ENCODE measurements around the gene TCF3. TPM values are rescaled to one million over a fixed set of nuclear protein-coding genes. Genes with fewer than 3 reads are reported as not detected.
"Not testable (repeated sequence)": the region's sequence is repeated elsewhere in the genome, so short reads cannot be mapped to it uniquely, and the experiment has no call there.

Gene TCF3
- total and polyA plus RNA-seq, 2 donors (not counting 1 experiment from before 2014, with no cell fraction given), result 39.3 to 54.7 TPM

GRCh38 chr19:1672769-1673644, 20.6 kb upstream of the TCF3 start:
- Histone ChIP-seq H3K9ac (ENCODE audit: insufficient read depth, low read length) (no peak overlapping the region), H3K4me3 (replicated peaks in 1 of 4; ENCODE audit: control extremely low read depth in 1 of 4, insufficient read depth in 1 of 4, low read depth in 3 of 4, low read length in 4 of 4) (no peak overlapping the region), H2AFZ (ENCODE audit: low read length) (no peak overlapping the region), H3K36me3 (ENCODE audit: control insufficient read depth, insufficient read depth, low read length) (no peaks in the 10 kb centered on the region), H3K27me3 (ENCODE audit: control insufficient read depth, insufficient read depth, low read length) (peaks cover 16% of the 10 kb centered on the region), H3K27ac (ENCODE audit: insufficient read depth, low read length) (no peak overlapping the region), H4K20me1 (ENCODE audit: control insufficient read depth, extremely low read depth, insufficient read depth, low read length) (no peaks in the 10 kb centered on the region), H3K9me3 (ENCODE audit: control insufficient read depth, insufficient read depth, low read depth, low read length) (no peaks in the 10 kb centered on the region), H3K79me2 (ENCODE audit: control insufficient read depth, insufficient read depth, low read length) (no peaks in the 10 kb centered on the region), H3K4me1 (ENCODE audit: control insufficient read depth, extremely low read depth, insufficient read depth, low read length) (no peaks in the 10 kb centered on the region), H3K4me2 (ENCODE audit: extremely low read depth, insufficient read depth, low read length) (no peak overlapping the region)
- TF ChIP-seq EZH2 (IDR thresholded peaks at IDR 0.05; ENCODE audit: low read length, missing control alignments) (peak; percentile 37), CTCF (conservative IDR thresholded peaks at IDR 0.05 in 1 of 2, IDR thresholded peaks at IDR 0.05 in 1 of 2; ENCODE audit: low read depth in 1 of 2, low read length in 2 of 2) (no peak)
- no peak for DNase-seq (ENCODE audit: low read depth in 2 of 2)

- no peaks in the 10 kb centered on the region for H3K79me2 ChIP-seq (ENCODE audit: control insufficient read depth, insufficient read depth, low read length)
- H3K4me2 ChIP-seq (ENCODE audit: extremely low read depth, insufficient read depth, low read length), result no peak overlapping the region
- H3K27ac ChIP-seq (ENCODE audit: insufficient read depth, low read length), result no peak overlapping the region
- H3K27me3 ChIP-seq (ENCODE audit: control insufficient read depth, insufficient read depth, low read length), result peaks cover 20% of the 10 kb centered on the region
- H4K20me1 ChIP-seq (ENCODE audit: control insufficient read depth, extremely low read depth, insufficient read depth, low read length), result no peaks in the 10 kb centered on the region
- DNase-seq (ENCODE audit: low read depth in 2 of 2), result peak; percentile 23 to 40
- no peak overlapping the region for H3K9ac ChIP-seq (ENCODE audit: insufficient read depth, low read length)
- no peaks in the 10 kb centered on the region for H3K4me1 ChIP-seq (ENCODE audit: control insufficient read depth, extremely low read depth, insufficient read depth, low read length)
- no peaks in the 10 kb centered on the region for H3K9me3 ChIP-seq (ENCODE audit: control insufficient read depth, insufficient read depth, low read depth, low read length)
- TF ChIP-seq EZH2 (IDR thresholded peaks at IDR 0.05; ENCODE audit: low read length, missing control alignments), result no peak
- TF ChIP-seq CTCF (conservative IDR thresholded peaks at IDR 0.05 in 1 of 2, IDR thresholded peaks at IDR 0.05 in 1 of 2; ENCODE audit: low read depth in 1 of 2, low read length in 2 of 2), result peak; percentile 69 to 73
- H2AFZ ChIP-seq (ENCODE audit: low read length), result no peak overlapping the region
- no peaks in the 10 kb centered on the region for H3K36me3 ChIP-seq (ENCODE audit: control insufficient read depth, insufficient read depth, low read length)
- peak overlapping the region in 1 of 4 experiments; percentile 28 for H3K4me3 ChIP-seq (replicated peaks in 1 of 4; ENCODE audit: control extremely low read depth in 1 of 4, insufficient read depth in 1 of 4, low read depth in 3 of 4, low read length in 4 of 4)
These were observed 19.8 kb upstream of the TCF3 start for GRCh38 chr19:1672038-1672768.

- H3K79me2 ChIP-seq (ENCODE audit: control insufficient read depth, insufficient read depth, low read length), result no peaks in the 10 kb centered on the region
- no peak overlapping the region for H2AFZ ChIP-seq (ENCODE audit: low read length)
- H3K9me3 ChIP-seq (ENCODE audit: control insufficient read depth, insufficient read depth, low read depth, low read length), result no peaks in the 10 kb centered on the region
- no peaks in the 10 kb centered on the region for H4K20me1 ChIP-seq (ENCODE audit: control insufficient read depth, extremely low read depth, insufficient read depth, low read length)
- TF ChIP-seq EZH2 (IDR thresholded peaks at IDR 0.05; ENCODE audit: low read length, missing control alignments) (no peak), CTCF (conservative IDR thresholded peaks at IDR 0.05 in 1 of 2, IDR thresholded peaks at IDR 0.05 in 1 of 2; ENCODE audit: low read depth in 1 of 2, low read length in 2 of 2) (no peak)
- H3K36me3 ChIP-seq (ENCODE audit: control insufficient read depth, insufficient read depth, low read length), result no peaks in the 10 kb centered on the region
- no peak overlapping the region for H3K4me3 ChIP-seq (replicated peaks in 1 of 4; ENCODE audit: control extremely low read depth in 1 of 4, insufficient read depth in 1 of 4, low read depth in 3 of 4, low read length in 4 of 4)
- H3K27ac ChIP-seq (ENCODE audit: insufficient read depth, low read length), result no peak overlapping the region
- no peak for DNase-seq (ENCODE audit: low read depth in 2 of 2)
- H3K9ac ChIP-seq (ENCODE audit: insufficient read depth, low read length), result no peak overlapping the region
- H3K4me2 ChIP-seq (ENCODE audit: extremely low read depth, insufficient read depth, low read length), result no peak overlapping the region
- peaks cover 20% of the 10 kb centered on the region for H3K27me3 ChIP-seq (ENCODE audit: control insufficient read depth, insufficient read depth, low read length)
- H3K4me1 ChIP-seq (ENCODE audit: control insufficient read depth, extremely low read depth, insufficient read depth, low read length), result no peaks in the 10 kb centered on the region
These were observed 19.3 kb upstream of the TCF3 start for GRCh38 chr19:1671716-1672037.

GRCh38 chr19:1670747-1671146, 18.3 kb upstream of the TCF3 start:
- H3K4me2 ChIP-seq (ENCODE audit: extremely low read depth, insufficient read depth, low read length); H2AFZ ChIP-seq (ENCODE audit: low read length); DNase-seq (ENCODE audit: low read depth in 2 of 2); H3K9me3 ChIP-seq (ENCODE audit: control insufficient read depth, insufficient read depth, low read depth, low read length); H3K79me2 ChIP-seq (ENCODE audit: control insufficient read depth, insufficient read depth, low read length); H3K9ac ChIP-seq (ENCODE audit: insufficient read depth, low read length); H3K4me3 ChIP-seq (replicated peaks in 1 of 4; ENCODE audit: control extremely low read depth in 1 of 4, insufficient read depth in 1 of 4, low read depth in 3 of 4, low read length in 4 of 4); H3K4me1 ChIP-seq (ENCODE audit: control insufficient read depth, extremely low read depth, insufficient read depth, low read length); H3K27ac ChIP-seq (ENCODE audit: insufficient read depth, low read length); H3K36me3 ChIP-seq (ENCODE audit: control insufficient read depth, insufficient read depth, low read length); H4K20me1 ChIP-seq (ENCODE audit: control insufficient read depth, extremely low read depth, insufficient read depth, low read length): not testable (repeated sequence)
- peaks cover 20% of the 10 kb centered on the region for H3K27me3 ChIP-seq (ENCODE audit: control insufficient read depth, insufficient read depth, low read length)
